Hematopoietic multipotent progenitor cell treated with erythropoietin and hydrocortisone succinate and interleukin-3 and kit ligand, for 6 days (in vitro differentiated cells): ENCODE results near the gene BPIFA1.
A peak's percentile ranks its signal among the peaks of the same experiment; 100 is the strongest.

ENCODE experiments used
- DNase-seq: peaks from one replicate; pipeline ENCODE4 v3.0.0-alpha.2; 2015

Gene BPIFA1

GRCh38 chr20:33280000-33280680 lies 44.3 kb downstream of the BPIFA1 start:
- DNase-seq: no peak

- DNase-seq: no peak
Observed at GRCh38 chr20:33280775-33281174, 45.0 kb downstream of the BPIFA1 start.

- no peak for DNase-seq
Observed at GRCh38 chr20:33281550-33282146, 45.9 kb downstream of the BPIFA1 start.

GRCh38 chr20:33282196-33282934 lies 46.6 kb downstream of the BPIFA1 start:
- DNase-seq: no peak

GRCh38 chr20:33282991-33283555 lies 47.3 kb downstream of the BPIFA1 start, which contains the start of gene BPIFB1:
Gene BPIFB1, plus strand, starts transcription at chr20:33283214. Its CDS starts 2,860 bp downstream, at chr20:33286074.
- no peak for DNase-seq

- no peak for DNase-seq
Observed at GRCh38 chr20:33284284-33284683, 48.5 kb downstream of the BPIFA1 start.

GRCh38 chr20:33284937-33285336 lies 49.1 kb downstream of the BPIFA1 start:
- DNase-seq: no peak

GRCh38 chr20:33285861-33286495 lies 50.2 kb downstream of the BPIFA1 start:
- DNase-seq: no peak

- no peak for DNase-seq
Observed at GRCh38 chr20:33287884-33288283, 52.1 kb downstream of the BPIFA1 start.

GRCh38 chr20:33290852-33291251 lies 55.1 kb downstream of the BPIFA1 start:
- DNase-seq: no peak

GRCh38 chr20:33291416-33291815 lies 55.6 kb downstream of the BPIFA1 start:
- no peak for DNase-seq

GRCh38 chr20:33291830-33292355 lies 56.1 kb downstream of the BPIFA1 start:
- peak; percentile 61 for DNase-seq
